NCI-H446 treated with DMSO at 0.1 percent for 48 hours (cell line): ENCODE results near the gene UBE2H.
"Not testable (repeated sequence)": the region's sequence is repeated elsewhere in the genome, so short reads cannot be mapped to it uniquely, and the experiment has no call there.

Source experiments
- DNase-seq: peaks from one replicate; lab custom pipeline; 2025; lab: John Stamatoyannopoulos, UW

UBE2H gene

DNA sequence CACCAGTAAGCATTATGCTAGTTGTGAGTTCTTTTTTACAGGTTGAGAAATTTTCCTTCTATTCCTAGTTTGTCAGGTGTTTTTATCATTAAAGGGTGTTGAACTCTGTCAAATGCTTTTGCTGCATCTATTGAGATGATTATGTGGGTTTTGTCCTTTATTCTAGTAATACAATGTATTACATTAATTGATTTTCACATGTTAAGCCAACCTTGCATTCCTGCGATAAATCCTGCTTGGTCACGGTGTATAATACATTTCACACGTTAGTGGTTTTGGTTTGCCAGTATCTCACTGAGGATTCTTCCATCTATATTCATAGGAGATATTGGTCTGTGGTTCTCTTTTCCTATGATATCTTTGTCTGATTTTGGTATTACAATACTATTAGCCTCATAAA, 136.0 kb downstream of the UBE2H start:
- no peak for DNase-seq

DNA sequence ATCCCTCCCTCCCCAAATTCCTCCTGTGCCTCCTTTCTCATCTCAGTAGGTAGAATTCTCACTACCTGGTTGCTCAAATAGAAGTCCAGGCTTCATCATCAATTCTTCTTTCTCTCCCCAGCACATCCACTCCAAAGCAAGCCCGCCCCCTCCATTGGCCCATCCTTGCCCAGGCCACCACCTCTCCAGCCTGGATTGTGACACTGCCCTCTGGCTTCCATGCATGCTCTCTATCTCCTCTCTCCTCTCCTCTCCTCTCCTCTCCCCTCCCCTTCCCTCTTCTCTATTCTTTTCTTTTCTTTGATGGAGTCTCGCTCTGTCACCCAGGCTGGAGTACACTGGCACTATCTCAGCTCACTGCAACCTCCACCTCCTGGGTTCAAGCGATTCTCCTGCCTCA, 144.9 kb downstream of the UBE2H start:
- no peak for DNase-seq

DNA sequence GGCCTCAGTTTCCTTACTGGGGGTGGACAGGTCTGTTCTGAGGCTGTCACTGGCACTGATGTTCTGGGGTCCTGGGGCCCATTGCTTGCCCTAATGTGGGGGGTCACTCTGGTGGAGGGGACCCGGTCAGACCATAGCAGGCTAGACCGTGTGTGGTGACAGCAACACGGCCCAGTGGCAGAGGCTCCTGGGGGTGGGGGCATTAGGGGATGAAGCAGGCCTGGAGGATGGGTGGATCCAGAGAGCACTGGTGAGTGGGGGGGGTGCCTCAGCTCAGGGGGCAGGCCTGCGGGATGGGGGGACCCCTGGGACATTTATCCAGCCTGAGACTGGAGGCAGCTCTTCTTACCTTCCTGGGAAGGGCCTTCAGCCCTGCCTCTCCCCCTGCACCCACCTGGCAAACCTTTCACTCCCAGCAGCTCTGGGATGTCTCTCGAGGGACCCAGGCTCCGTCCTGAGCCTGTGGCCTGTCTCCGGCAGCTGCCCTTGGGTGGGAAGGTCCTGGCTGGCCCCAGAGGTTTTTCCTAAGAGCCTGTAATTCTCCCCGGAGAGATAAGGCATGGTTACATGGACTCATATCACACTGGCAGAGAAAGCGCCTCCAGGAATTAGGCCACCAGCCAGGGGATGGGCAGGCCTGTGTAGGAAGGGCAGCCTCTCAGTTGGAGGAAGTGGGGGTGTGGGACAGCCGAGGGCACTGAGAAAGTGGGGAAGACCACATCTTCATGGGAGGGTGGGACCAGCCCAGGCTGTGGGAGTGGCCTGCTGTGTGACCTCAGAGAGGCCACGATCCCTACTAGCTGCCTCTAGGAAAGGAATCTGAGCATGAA, 147.7 kb downstream of the UBE2H start:
- DNase-seq, result no peak

DNA sequence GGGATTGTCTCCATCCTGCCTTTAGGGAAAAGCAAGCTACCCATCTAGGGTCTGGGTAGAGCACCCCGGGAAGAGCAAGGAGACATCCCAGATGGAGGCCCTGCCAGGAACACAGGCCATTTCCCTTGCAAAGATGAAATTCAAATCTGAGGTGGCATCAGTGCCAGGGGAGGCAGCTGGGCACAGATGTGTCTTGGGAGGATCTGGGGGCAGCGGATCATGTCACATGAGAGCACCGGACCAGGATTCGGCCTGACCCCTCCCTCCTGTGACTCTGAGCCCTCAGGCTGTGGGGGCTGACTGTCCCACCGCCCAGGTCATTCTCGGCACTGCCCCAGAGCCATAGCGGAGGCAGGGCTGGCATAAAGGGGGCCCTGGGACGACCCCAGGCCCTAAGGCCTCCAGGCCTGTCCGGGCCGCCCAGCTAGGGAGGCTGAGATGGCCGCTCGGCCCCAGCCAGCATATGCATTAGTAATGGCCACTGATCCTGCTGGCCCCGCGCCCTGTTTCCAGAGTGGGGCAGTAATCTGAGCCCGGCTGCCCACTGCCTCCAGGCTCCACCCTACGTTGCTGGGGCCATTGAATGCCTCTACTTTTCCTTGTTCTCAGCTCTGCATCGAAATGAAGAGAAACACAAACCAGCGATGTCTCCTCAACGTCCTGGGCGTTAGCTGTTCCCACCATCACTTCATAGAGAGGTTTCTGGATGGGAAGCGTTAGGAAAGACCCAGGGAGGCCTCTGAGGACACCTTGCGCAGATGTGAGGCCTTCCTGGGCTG, 148.5 kb downstream of the UBE2H start:
- no peak for DNase-seq

DNA sequence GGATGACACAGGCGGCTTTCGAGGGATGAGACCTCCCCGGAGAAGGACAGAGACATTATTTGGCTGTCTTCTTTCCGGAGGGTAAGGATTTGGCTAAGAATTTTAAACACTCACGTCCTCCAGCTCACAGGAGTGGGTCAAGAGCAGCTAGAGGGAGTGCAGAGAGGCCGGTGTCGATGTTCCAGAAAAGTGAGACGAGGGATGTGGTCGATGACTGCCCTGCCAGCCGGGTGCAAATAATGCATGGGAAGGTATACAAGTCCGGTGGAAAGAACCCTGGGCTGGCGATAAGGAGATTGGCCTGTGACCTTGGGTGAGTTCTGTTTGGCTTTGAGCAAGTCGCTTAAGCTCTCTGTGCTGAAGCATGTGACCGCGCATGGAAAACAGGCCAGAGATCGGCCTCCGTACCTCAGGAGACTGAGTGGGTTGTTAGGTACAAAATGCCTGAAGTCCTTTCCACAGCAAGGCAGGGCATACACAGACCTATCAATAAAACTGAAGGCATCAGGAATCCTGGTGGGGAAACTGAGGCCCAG, 149.1 kb downstream of the UBE2H start:
- no peak for DNase-seq

DNA sequence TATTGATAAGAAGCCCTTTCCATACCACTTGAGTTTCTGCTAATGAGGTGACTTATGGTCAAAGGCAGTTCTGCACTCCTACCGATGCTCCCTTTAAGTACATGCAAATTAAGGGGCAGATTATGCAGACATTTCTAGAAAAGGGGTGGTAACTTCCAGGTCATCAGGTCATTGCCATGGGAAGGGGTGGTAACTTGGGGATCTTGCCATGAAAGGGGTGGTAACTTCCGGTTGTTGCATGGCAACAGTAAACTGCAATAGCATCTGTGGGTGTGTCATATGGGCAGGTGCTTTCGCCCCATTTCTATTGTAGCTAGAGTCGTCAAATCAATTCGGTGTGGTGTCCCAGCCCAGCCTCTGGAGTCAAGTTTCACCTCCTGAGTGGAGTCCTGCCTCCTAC, 150.9 kb downstream of the UBE2H start:
- DNase-seq, result no peak

DNA sequence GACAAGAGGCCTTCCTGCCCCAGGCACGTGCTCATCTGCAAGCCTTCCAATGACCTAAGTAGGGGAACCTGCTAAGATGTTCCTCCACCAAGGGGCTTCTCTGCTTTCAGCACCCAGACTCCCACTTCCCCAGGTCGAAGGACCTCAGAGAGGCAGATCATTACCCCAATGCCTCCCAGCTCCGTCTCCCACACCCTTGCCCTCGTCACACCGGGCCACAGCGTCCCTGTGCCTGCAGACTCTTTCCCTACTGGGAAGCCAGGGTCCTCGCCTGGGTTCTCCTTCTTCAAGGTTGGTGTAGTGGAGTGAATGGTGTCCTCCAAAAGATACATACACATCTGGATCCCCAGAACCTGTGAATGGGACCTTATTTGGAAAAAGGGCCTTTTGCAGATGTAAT, 151.9 kb downstream of the UBE2H start:
- DNase-seq, result no peak

DNA sequence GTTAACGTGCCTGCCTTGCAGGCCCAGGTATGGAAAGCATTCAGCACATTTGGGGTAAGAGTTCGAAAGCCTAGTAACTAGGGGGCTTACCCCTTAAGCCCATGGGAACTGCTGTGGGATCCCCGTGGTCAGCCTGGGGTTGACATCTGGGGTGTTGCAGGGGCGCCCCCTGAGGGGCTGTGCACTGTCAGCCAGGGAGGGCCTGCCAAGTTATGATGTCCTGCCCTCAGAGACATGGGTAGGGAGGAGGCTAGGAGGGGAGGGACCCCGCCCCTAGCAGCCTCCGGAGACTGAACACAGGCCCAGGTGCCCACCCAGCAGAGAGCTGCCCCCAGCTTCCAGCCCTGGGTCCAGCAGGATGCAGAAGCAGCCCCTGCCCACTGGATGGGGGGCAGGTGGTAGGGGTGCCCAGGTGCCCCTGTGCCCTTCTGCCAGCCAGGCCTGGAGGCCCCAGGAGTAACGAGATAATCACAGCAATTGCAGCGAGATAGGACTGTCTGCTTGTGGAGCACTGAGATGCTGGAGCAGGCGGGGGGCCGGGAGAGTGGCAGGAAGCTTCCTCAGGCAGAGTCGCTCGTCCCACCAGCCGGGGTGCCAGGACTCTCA, 153.3 kb downstream of the UBE2H start:
- DNase-seq, result no peak

DNA sequence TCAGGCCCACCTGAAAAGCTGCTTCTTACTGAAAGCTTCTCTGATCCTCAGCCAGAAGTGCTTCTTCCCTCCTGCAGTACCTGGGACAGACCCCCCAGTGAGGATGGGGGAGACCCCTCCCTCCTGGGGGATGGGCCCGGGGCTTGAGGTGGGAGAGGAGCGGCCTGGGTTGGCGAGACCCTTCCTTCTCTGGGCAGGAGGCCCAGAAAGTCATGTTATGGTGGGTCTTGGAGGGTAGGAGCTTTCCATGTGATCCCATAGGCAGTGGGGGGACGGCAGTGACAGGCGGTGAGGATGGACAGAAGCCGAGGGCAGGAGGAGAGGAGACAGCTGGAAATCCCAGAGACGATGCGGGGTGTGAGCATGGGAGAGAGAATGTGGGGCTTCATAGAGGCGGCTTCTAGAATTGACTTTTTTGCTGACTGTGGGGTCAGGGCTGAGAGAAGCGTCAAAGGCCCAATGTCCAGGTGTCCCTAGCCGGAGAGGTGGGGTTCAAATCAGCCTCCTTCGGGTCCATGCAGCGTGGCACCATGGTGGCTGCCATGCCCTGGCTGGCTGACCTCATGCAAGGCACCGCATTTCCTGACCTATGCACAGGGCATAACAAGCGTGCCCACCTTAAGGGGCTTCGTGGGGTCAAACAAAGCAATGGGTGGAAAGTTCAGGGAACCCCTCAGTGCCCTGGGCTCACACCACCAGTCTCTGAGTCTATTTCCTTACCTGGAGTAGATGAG, 154.0 kb downstream of the UBE2H start:
- no peak for DNase-seq

DNA sequence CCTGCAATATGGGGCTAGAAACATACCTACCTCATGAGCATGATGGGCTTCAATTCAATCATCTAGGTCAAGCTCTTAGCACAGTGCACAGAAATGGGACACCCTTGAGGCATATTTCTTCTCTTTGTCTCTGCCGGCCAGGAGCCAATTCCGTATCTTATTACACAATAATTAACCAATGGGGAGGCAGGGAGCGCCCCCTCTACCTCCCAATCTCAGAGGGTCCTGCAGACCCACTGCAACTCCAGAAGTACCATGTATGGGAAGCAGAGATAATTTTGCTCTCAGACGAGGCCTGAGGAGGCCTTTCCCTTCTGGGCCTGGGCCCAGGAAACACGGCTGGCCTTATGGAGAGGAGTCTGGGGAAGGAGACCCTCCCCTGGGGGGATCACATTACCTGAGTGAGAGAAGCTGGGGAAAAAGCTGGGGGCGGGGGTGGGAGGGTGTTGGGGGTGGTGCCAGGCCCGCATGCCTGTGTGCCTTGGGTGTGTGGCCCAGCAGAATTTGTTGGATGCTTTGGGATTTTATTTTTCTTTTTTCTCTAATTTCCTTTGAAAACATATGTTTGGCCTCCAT, 155.5 kb downstream of the UBE2H start:
- DNase-seq, result no peak

DNA sequence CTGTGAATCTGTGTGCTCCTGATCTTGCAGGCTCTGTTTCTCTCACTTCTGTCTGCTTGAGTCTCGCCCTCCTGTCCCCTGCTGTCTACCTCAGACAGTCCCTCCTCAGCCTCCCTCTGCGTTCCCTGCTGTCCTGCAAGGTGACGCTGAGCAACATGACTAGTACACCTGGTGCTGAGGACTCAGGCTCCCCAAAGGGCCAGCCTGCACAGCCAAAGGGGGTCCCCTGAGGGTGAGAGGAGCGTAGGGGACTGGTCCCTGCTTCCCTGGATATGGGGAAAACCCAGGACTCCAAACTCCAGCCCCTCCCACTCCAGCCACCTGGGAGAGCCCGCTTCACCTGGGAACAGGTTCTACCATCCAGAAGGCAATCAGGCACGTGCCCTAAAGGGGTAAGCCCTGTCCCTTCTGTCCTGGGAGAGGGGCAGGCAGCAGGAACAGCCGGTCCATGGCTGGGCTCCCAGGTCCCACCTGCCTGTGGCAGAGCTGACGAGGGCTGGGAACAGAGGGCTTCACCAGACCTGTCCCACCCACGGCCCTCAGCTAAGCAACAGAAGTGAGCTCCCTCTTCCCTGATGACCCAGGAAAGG, 156.5 kb downstream of the UBE2H start:
- DNase-seq, result no peak

DNA sequence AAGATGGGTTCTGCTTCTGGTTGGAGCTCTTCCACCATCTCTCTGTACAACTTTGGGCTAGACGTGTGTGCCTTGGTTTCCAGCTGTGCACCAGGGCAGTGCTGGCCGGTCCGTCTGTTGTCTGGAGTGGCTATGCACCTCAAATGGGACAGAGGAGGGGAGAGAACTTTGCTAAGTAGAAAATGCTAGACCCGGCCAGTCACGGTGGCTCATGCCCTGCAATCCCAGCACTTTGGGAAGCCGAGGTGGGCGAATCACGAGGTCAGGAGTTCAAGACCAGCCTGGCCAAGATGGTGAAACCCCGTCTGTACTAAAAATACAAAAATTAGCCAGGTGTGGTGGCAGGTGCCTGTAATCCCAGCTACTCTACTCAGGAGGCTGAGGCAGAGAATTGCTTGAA, 158.3 kb downstream of the UBE2H start:
- not testable (repeated sequence) for DNase-seq

DNA sequence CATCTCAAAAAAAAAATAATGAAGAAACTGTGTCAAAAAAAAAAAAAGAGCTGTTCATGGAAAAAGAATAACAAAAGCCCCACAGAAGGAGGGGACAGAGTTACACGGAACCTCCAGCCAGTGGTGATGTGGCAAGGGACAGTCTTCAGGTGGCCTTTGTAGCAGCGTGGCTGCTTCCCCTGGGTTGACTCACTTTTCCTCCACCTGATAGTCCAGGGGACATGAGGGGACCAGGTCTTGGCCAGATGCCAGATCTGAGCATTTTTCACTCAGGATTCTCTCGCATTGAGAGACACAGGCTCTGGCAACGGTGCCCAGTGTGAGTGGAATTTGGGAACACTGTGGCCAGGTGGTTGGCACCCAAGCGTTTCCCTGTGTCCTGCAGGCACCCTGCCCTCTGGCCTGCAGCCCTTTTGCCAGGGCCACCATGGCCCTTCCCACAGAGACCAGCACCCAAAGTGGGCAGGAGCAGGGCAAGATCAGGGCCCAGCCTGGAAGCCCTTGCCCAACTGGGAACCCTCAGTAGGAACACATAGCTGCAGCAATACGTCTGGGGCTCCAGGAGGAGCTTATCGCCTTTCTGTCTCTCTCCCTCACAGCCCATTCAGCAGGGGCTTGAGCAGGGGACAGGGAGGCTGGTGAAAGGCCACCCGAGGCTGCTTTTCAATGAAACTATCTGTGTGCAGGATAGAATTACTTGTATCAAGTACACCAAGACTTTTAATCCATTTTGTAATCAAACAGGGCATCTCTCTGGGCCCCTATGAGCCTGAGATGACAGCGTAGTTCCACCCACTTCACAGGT, 159.1 kb downstream of the UBE2H start:
- no peak for DNase-seq

DNA sequence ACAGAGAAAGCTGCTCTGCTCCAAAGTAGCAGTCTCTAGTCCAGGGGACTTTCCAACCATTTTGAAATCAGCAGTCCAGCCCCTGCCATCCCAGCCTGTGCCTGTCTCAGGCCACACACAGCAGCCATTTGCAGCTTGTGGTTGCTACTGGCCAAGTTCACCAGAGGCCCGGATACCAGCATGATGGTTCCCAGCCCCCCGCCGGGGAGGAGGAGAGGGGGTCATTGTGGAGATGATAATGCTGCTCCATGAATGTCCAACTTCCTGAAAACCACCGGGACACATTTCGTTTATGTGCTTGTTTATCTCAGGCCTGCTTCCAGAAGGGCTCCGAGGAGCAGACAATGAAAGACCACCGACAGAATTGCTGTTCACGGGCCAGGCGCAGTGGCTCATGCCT, 160.0 kb downstream of the UBE2H start:
- DNase-seq, result no peak

DNA sequence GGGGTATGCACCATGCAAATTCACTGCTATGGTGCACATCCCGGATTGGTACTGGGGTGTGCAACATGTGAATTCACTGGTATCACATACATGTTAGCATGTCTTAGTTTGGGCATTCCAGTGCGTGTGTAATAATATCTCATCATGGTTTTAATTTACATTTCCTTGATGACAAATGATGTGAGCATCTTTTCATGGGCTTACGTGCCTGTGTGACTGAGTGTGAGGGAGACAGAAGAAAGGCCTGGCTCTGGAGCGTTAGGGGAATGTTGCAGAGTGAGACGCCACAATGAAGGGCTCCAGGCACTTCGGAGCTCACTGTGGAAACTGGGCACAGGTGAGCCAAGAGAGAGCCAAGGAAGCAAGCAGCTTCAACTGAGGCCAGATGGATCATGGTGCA, 162.6 kb downstream of the UBE2H start:
- no peak for DNase-seq

DNA sequence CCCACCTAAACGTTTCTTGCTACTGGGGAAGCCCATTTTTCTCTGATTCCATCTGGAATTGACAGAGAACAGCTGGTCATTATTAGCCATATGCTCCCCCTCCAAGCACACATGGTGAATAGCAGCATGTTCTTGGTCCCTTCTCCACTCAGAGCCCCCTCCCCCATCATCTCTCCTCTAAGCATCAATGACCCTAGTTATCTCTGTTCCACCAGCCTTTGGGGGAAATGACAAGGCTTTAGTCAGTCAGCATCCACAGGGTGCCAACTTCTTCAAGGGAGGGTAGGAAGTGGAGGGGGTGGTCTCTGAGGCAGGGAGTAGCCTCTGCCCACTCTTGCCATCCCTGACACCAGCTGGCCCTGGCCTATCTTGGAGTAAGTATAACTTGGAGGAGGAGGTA, 163.1 kb downstream of the UBE2H start:
- no peak for DNase-seq

DNA sequence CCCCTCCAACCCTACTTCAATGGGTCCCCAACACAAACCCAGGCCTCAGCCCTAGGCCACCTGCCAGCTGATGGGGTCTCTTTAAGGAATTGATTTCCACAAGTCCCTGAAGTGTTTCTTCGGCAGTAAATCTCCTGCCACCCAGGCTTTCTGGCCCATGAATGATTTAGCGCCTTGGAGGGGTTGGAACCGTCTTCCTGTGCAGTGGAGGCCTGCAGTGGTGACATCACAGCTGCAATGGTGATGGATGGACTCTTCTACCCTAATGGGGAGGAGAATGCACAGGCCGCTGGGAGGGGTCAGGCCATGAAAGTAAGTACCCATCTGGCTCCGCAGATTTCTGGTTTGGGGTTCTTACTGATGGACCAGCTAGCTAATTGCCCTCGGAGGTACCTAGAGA, 163.8 kb downstream of the UBE2H start:
- DNase-seq, result no peak

DNA sequence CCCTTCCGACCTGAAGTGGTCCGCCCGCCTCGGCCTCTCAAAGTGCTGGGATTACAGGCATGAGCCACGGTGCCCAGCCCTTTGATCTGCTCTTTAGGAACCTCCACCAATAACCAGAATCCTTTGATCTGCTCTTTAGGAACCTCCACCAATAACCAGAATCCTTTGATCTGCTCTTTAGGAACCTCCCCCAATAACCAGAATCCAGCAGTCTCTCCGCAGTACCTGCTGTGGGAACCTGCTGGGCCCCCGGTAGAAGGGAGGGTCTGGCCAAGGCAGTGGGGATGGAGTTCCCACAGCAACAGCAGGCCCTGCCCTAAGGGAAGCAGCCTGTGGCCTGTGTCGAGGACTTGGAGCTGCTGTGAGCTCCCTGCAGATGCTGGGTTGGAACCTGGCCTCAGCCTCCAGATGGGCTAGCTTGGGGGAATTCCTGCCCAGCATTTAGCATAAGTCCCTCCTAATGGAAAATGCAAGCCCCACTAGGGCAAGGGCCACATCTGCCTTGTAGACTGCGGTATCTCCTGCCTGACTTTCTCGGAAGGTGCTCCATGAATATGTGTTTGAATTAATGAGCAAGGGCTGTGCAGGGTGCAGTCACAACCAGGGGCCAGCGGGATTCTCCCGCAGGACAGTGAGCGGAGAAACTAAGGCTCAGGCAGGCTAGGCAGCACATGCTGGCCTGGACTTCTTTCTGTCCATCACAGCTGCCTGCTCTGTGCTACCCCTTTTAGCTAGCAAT, 165.8 kb downstream of the UBE2H start:
- DNase-seq, result no peak

DNA sequence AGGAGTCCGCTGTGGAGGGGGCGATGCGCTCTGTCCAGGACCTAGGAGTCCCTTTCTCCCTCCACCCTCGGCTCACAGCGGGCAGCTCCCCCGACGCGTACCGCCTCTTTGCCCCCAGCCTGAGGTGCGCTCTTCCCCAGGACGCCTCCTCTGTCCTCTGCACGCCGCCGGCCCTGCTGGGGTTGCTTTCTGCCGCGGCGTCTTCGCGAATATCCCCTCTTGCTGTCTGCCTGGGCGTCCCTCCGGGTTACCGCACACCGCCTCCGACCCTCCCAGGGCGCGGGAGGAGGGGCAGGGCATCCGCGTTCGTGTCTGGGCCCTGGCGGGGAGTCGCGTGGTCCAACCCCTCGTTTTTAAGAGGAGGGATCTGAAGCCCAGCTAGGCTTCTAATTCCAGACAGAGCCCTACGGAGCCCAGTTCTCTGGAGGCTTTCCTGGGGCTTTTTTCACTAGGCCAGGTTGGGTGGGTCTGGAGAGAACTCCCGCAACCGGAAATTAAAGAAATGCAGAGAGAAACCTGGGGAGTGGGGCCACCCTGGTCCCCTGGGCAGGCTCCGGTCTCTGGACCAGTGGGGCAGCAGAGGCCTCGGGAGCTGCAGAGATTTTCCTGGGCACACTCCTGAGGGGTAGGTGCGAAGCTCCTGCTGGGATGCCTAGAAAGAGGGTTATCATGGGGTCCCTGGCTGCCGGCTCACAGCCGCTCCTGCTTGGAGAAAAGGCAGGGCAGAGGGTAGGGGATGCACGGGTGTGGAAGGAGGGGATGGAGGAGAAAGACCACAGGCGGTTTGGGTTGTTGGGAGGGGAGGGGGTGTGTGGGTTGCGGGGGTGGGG, 166.9 kb downstream of the UBE2H start:
- DNase-seq, result no peak
